ENCODE data around the gene TNFRSF21. TPM values are rescaled to one million over a fixed set of nuclear protein-coding genes. Genes with fewer than 3 reads are reported as not detected.

Gene TNFRSF21
- total RNA-seq, 1 experiment from 2014 or later: 47.3 TPM

DNA sequence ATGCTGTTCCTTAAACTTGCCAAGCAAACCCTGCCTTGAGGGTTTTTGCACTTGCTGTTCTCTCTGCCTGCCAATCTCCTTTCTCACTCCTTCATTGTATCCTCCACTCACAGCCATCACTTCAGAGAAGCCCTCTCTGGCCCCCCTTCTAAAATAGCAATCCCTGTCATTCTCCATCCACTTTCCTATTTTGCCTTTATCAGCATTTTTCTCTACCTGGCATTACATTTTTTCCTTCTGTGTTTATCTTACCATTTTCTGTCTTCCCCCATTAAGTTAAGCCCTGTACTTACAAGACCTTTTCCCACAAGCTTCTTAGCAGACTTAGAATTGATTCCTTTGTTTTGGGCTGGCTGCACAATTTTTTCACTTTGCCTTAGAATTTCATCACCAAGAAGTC lies 26.6 kb upstream of the TNFRSF21 start (continued):
- no peak for TF ChIP-seq ESRRA (CRISPR knock-in tag; IDR thresholded peaks at IDR 0.05; ENCODE audit: borderline replicate concordance)
- TF ChIP-seq, protein P1, sequence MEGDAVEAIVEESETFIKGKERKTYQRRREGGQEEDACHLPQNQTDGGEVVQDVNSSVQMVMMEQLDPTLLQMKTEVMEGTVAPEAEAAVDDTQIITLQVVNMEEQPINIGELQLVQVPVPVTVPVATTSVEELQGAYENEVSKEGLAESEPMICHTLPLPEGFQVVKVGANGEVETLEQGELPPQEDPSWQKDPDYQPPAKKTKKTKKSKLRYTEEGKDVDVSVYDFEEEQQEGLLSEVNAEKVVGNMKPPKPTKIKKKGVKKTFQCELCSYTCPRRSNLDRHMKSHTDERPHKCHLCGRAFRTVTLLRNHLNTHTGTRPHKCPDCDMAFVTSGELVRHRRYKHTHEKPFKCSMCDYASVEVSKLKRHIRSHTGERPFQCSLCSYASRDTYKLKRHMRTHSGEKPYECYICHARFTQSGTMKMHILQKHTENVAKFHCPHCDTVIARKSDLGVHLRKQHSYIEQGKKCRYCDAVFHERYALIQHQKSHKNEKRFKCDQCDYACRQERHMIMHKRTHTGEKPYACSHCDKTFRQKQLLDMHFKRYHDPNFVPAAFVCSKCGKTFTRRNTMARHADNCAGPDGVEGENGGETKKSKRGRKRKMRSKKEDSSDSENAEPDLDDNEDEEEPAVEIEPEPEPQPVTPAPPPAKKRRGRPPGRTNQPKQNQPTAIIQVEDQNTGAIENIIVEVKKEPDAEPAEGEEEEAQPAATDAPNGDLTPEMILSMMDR (IDR thresholded peaks at IDR 0.05): no peak

DNA sequence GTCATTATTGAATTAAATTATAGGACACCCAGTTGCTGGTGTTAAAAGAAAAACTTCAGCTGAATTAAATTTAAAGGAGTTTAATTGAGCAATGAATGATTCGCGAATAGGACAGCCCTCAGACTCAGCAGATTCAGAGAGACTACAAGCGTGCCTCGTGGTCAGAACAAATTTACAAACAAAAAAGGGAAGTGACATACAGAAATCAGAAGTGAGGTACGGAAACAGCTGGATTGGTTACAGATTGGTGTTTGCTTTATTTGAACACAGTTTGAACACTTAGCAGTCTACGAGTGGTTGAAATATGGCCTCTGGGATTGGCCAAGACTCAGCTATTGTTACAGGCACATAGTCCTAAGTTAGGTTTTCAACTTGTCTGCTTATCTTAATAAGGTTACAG lies 25.8 kb upstream of the TNFRSF21 start:
- no peaks in the 10 kb centered on the region for H3K36me3 Mint-ChIP-seq
- H3K4me3 Mint-ChIP-seq: no peak overlapping the region
- POLR2A ChIA-PET: no interaction called here
- H3K27ac Mint-ChIP-seq: no peak overlapping the region
- CTCF ChIA-PET: no interaction called here
- H3K27me3 Mint-ChIP-seq (ENCODE audit: low read depth): peaks cover 11% of the 10 kb centered on the region
- TF ChIP-seq OVOL2 (CRISPR knock-in tag; IDR thresholded peaks at IDR 0.05; ENCODE audit: borderline replicate concordance) (no peak), MXD4 (CRISPR knock-in tag; IDR thresholded peaks at IDR 0.05; ENCODE audit: borderline replicate concordance) (no peak), ZBTB21 (CRISPR knock-in tag; IDR thresholded peaks at IDR 0.05; ENCODE audit: borderline replicate concordance) (no peak), KAT7 (CRISPR knock-in tag; IDR thresholded peaks at IDR 0.05; ENCODE audit: borderline replicate concordance) (no peak), IRF2 (CRISPR knock-in tag; IDR thresholded peaks at IDR 0.05; ENCODE audit: borderline replicate concordance, low read depth) (no peak)
- TF ChIP-seq, protein P2, sequence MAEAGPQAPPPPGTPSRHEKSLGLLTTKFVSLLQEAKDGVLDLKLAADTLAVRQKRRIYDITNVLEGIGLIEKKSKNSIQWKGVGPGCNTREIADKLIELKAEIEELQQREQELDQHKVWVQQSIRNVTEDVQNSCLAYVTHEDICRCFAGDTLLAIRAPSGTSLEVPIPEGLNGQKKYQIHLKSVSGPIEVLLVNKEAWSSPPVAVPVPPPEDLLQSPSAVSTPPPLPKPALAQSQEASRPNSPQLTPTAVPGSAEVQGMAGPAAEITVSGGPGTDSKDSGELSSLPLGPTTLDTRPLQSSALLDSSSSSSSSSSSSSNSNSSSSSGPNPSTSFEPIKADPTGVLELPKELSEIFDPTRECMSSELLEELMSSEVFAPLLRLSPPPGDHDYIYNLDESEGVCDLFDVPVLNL (CRISPR knock-in tag; IDR thresholded peaks at IDR 0.05; ENCODE audit: borderline replicate concordance, low read depth): no peak
- TF ChIP-seq, protein P3, sequence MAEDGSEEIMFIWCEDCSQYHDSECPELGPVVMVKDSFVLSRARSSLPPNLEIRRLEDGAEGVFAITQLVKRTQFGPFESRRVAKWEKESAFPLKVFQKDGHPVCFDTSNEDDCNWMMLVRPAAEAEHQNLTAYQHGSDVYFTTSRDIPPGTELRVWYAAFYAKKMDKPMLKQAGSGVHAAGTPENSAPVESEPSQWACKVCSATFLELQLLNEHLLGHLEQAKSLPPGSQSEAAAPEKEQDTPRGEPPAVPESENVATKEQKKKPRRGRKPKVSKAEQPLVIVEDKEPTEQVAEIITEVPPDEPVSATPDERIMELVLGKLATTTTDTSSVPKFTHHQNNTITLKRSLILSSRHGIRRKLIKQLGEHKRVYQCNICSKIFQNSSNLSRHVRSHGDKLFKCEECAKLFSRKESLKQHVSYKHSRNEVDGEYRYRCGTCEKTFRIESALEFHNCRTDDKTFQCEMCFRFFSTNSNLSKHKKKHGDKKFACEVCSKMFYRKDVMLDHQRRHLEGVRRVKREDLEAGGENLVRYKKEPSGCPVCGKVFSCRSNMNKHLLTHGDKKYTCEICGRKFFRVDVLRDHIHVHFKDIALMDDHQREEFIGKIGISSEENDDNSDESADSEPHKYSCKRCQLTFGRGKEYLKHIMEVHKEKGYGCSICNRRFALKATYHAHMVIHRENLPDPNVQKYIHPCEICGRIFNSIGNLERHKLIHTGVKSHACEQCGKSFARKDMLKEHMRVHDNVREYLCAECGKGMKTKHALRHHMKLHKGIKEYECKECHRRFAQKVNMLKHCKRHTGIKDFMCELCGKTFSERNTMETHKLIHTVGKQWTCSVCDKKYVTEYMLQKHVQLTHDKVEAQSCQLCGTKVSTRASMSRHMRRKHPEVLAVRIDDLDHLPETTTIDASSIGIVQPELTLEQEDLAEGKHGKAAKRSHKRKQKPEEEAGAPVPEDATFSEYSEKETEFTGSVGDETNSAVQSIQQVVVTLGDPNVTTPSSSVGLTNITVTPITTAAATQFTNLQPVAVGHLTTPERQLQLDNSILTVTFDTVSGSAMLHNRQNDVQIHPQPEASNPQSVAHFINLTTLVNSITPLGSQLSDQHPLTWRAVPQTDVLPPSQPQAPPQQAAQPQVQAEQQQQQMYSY (CRISPR knock-in tag; IDR thresholded peaks at IDR 0.05): no peak
- TF ChIP-seq, protein P1 (IDR thresholded peaks at IDR 0.05): no peak
- TF ChIP-seq, protein P4, sequence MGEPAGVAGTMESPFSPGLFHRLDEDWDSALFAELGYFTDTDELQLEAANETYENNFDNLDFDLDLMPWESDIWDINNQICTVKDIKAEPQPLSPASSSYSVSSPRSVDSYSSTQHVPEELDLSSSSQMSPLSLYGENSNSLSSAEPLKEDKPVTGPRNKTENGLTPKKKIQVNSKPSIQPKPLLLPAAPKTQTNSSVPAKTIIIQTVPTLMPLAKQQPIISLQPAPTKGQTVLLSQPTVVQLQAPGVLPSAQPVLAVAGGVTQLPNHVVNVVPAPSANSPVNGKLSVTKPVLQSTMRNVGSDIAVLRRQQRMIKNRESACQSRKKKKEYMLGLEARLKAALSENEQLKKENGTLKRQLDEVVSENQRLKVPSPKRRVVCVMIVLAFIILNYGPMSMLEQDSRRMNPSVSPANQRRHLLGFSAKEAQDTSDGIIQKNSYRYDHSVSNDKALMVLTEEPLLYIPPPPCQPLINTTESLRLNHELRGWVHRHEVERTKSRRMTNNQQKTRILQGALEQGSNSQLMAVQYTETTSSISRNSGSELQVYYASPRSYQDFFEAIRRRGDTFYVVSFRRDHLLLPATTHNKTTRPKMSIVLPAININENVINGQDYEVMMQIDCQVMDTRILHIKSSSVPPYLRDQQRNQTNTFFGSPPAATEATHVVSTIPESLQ (CRISPR knock-in tag; IDR thresholded peaks at IDR 0.05): no peak
- TF ChIP-seq, protein P5, sequence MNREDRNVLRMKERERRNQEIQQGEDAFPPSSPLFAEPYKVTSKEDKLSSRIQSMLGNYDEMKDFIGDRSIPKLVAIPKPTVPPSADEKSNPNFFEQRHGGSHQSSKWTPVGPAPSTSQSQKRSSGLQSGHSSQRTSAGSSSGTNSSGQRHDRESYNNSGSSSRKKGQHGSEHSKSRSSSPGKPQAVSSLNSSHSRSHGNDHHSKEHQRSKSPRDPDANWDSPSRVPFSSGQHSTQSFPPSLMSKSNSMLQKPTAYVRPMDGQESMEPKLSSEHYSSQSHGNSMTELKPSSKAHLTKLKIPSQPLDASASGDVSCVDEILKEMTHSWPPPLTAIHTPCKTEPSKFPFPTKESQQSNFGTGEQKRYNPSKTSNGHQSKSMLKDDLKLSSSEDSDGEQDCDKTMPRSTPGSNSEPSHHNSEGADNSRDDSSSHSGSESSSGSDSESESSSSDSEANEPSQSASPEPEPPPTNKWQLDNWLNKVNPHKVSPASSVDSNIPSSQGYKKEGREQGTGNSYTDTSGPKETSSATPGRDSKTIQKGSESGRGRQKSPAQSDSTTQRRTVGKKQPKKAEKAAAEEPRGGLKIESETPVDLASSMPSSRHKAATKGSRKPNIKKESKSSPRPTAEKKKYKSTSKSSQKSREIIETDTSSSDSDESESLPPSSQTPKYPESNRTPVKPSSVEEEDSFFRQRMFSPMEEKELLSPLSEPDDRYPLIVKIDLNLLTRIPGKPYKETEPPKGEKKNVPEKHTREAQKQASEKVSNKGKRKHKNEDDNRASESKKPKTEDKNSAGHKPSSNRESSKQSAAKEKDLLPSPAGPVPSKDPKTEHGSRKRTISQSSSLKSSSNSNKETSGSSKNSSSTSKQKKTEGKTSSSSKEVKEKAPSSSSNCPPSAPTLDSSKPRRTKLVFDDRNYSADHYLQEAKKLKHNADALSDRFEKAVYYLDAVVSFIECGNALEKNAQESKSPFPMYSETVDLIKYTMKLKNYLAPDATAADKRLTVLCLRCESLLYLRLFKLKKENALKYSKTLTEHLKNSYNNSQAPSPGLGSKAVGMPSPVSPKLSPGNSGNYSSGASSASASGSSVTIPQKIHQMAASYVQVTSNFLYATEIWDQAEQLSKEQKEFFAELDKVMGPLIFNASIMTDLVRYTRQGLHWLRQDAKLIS (CRISPR knock-in tag; IDR thresholded peaks at IDR 0.05; ENCODE audit: borderline replicate concordance): no peak
- no peak for ATAC-seq
- DNase-seq (ENCODE audit: low spot score): no peak
- peaks cover 13% of the 10 kb centered on the region for H3K9me3 Mint-ChIP-seq
- H3K4me1 Mint-ChIP-seq: peaks cover 4% of the 10 kb centered on the region; the same call in 1 of the 2 replicates

All from WTC11 (cell line).